Stimulated activated CD8-positive, alpha-beta memory T cell treated with anti-CD3 and anti-CD28 coated beads, Interleukin-4, amount 100 ng/mL, for 24 hours (primary cell): Measurements from ENCODE around the gene RAC3.

ENCODE experiments used
- DNase-seq: peaks from one replicate; pipeline ENCODE4 v3.0.0-alpha.2; 2020; ENCODE audit warnings: low read depth

RAC3 gene

GRCh38 chr17:81999587-81999975, 31.9 kb upstream of the RAC3 start:
- no peak for DNase-seq

GRCh38 chr17:81999976-82000802, 31.3 kb upstream of the RAC3 start:
- DNase-seq, result no peak

- no peak for DNase-seq
These were observed 30.5 kb upstream of the RAC3 start for GRCh38 chr17:82000803-82001570.

GRCh38 chr17:82001571-82002056, 29.9 kb upstream of the RAC3 start:
- DNase-seq, result no peak

GRCh38 chr17:82003411-82004381, 27.8 kb upstream of the RAC3 start:
- DNase-seq, result no peak

GRCh38 chr17:82004517-82005455, 26.7 kb upstream of the RAC3 start:
- no peak for DNase-seq

DNA sequence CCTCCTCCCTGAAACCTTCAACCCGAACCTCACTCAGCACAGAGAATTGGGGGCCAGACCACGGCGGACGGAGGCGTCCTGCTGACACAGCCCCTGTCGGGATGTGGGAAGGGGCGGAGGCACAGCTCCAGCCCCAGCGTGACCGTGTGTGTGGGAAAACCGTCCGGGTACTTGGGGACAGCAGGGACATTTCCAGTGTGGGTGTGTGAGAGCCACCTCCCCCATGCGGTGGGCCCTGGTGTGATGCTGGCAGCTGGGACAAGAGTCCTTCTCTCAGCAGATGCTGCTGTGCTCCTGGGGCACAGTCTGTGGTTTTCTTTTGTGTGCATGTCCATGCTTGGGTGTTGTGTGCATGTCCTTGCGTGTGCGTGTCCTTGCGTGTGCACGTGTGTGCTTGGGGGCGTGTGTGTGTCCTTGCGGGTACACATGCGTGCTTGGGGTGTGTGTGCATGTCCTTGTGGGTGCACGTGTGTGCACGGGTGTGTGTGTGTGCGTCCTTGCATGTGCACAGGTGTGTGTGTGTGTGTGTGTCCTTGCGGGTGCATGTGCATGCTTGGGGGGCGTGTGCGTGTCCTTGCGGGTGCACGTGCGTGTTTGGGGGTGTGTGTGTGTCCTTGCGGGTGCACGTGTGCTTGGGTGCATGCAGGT, 25.7 kb upstream of the RAC3 start:
- no peak for DNase-seq

DNA sequence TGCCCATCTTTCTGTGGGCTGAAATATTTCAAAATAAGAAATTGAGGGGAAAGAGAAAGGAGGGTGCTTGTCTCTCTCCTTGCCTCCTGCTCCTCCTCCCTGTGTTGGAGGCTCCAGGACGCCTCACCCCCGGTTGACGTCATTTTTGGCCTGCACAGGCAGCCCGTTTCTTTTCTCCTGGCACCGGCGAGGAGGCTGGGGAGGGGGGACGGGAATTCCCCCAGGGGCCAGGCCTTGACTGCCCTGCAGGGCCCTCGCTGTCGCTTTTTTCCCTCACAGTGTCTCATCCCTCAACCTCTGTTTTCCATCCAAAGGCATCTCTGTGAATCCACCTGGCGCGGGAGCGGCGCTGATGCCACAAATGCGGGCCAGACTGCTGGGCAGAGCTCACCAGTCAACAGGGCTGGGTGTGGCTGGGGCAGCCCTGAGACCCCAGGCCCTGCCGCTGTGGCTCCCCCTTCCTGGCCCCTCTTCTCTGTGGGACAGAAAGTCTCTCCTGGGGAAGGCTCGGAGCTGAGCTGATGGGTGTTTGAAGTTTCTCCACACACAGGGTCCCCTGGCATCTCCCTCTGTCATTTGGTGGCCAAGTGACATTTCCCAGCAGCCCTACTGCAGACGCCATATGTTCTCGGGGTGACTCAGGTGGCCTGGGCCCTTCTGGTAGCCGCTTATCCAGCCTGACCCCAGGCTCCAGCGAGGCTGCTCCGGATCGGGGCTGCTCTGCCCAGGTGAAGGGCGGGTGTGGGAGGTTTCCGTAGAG, 24.8 kb upstream of the RAC3 start:
- no peak for DNase-seq

DNA sequence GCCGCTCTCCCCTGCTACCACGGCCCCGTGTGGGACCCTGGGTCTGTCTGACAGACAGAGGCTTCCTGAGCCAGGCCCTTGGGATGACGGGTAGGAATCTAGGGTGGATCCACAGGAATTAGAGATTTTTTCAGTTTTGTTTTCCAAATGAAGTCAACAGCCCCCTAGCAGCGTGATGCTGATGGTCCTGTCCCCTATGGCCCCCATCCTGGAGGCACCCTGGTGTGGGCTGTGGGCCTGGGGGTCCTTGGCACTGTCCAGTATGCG, 24.3 kb upstream of the RAC3 start:
- no peak for DNase-seq

DNA sequence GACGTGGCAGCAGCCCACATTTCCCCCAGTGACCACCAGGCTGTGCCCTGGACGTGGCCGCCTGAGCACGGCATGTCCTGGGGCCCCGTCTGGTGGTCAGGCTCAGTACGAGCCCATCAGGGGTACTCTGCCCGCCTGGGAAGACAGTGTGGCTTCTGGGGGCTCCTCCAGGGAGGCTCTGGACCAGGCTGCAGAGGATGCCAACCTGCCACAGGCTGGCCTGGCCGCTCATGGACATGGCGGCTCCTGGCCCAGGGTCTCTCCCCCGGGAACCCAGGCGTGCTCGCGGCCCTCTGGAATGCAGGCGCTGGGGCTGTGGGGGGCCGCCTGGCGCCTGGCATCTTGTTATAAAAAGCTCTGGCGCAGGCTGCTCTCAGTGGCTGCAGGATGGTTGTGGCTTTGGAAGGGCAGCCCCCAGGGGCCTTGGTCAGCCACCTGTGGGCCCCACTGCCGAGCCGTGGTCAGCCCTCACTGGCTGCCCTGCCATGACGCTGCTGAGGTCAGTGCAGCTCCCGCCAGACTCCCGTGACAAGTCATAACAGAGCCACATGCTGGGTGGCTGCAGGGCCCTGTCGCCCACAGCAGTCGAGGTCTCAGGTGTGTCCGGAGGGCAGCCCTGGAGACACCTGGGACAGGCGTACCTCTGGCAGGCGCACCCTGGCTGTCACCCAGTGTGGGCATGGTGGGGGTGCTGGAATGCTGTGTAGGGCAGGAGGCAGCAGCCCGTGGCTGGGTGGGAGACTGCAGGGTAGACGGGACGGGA, 23.8 kb upstream of the RAC3 start:
- DNase-seq, result no peak

DNA sequence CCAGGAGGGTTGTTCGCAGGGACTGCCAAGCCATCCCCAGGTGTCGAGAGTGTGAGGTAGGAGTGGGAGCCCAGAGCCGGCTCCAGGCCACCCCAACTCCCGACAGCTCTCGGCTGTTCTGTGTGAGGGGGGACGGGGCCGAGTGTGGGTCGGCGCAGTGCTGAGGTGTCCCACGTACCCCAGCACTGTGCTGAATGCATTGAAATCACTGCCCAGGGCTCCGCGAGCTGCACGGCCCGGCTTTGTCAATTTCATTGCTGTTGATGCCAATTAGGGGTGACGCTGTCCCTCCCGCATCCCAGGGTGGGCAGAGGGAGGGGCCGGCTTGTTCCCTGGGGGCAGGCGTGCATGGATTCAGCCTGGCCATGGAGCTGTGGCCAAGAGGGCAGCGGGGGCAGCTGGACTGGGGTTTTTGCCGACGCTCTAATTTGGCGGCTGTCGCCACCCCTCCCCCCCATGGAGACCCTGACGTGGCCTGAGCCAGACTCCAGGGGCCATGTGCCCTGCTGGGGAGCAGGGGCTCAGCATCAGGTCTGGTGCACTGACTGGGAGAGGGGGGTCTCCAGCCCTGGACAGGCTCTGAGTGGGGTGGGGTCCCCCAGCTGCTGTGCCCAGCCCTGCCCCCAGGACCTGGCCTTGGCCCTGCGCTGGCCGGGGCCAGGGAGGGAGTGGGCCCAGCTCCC, 23.1 kb upstream of the RAC3 start:
- no peak for DNase-seq

DNA sequence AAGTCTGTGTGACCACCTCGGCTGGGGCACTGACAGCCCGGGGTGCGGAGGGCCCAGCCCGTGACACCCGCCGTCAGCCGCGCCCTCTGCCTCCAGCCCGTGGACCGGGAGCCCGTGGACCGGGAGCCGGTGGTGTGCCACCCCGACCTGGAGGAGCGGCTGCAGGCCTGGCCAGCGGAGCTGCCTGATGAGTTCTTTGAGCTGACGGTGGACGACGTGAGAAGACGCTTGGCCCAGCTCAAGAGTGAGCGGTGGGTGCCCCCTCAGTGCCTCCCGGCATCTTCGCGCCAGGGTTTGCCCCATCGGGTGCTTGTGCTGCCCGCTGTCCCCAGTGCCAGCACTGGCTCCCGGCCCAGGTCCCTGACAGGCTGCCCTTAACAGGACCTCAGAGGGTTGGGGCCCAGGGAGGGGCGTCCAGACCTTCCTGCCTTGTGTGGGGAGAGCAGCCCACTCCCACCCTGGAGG, 22.5 kb upstream of the RAC3 start:
- DNase-seq, result no peak

DNA sequence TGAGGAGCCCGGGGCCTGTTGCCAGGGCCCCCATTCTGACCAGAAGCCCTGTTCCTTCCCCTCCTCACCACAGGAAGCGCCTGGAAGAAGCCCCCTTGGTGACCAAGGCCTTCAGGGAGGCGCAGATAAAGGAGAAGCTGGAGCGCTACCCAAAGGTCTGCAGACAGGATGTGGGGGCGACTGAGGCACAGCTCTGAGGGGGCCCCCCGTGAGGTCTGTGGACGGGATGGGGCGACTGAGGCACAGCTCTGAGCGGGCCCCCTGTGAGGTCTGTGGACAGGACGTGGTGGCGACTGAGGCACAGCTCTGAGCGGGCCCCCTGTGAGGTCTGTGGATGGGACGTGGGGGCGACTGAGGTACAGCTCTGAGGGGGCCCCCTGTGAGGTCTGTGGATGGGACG, 22.1 kb upstream of the RAC3 start:
- DNase-seq, result no peak

- no peak for DNase-seq
These were observed 20.6 kb upstream of the RAC3 start for GRCh38 chr17:82010575-82011525.

GRCh38 chr17:82011617-82012187, 19.8 kb upstream of the RAC3 start:
- no peak for DNase-seq

GRCh38 chr17:82012261-82012639, 19.2 kb upstream of the RAC3 start:
- DNase-seq, result no peak
